Caco-2 (cell line): Measurements from ENCODE around the gene SCRN1. TPM values are rescaled to one million over a fixed set of nuclear protein-coding genes. Genes with fewer than 3 reads are reported as not detected.
"Not testable (repeated sequence)": the region's sequence is repeated elsewhere in the genome, so short reads cannot be mapped to it uniquely, and the experiment has no call there.

Experiments used
- BruUV-seq: library from RNA; stranded (reverse); fragments of 400-500 nt; replicated peaks from 2 replicates; lab custom pipeline; 2021; lab: Mats Ljungman, UMichigan
- CTCF ChIA-PET: fragments of 300-600 bp; sonication (Branson Sonifier 250); formaldehyde crosslinking; loops from one replicate; lab custom pipeline; 2022; ENCODE audit warnings: antibody characterized with exemption; lab: Charles Lee
- POLR2A ChIA-PET: fragments of 300-600 bp; sonication (Branson Sonifier 250); formaldehyde crosslinking; loops from one replicate; lab custom pipeline; 2022; ENCODE audit warnings: antibody characterized with exemption; lab: Charles Lee
- DNase-seq, 2 experiments: peaks; one replicate each; pipeline versions ENCODE4 v3.0.0 to v3.0.0-alpha.2; 2020 to 2022
- H3K27me3 ChIP-seq: replicated peaks from 2 replicates; pipeline ENCODE4 v1.6.0; 2011; ENCODE audit warnings: low read length; ENCODE audit not compliant: control insufficient read depth, insufficient read depth
- H3K36me3 ChIP-seq: 2 replicates; pipeline ENCODE4 v1.5.1; 2011; ENCODE audit warnings: low read length; ENCODE audit not compliant: control insufficient read depth, insufficient read depth
- H3K4me1 ChIP-seq: fragments of 250-450 bp; sonication (Bioruptor Pico); 2 replicates; pipeline ENCODE4 v1.5.1; 2020; ENCODE audit warnings: mild to moderate bottlenecking
- H3K4me3 ChIP-seq: 2 replicates; pipeline ENCODE4 v1.5.1; 2011; ENCODE audit warnings: low read depth, mild to moderate bottlenecking, control low read depth, low read length
- H3K9me3 ChIP-seq: fragments of 250-450 bp; sonication (Bioruptor Pico); 2 replicates; pipeline ENCODE4 v1.5.1; 2020; ENCODE audit warnings: mild to moderate bottlenecking, moderate library complexity
- H3K27ac Mint-ChIP-seq: one replicate; pipeline ENCODE4 v1.8.0; 2022; ENCODE audit warnings: mixed read lengths; ENCODE audit not compliant: unreplicated experiment
- H3K27me3 Mint-ChIP-seq: one replicate; pipeline ENCODE4 v1.8.0; 2022; ENCODE audit warnings: mixed read lengths; ENCODE audit not compliant: insufficient read depth, unreplicated experiment
- H3K36me3 Mint-ChIP-seq: one replicate; pipeline ENCODE4 v1.8.0; 2022; ENCODE audit warnings: mild to moderate bottlenecking, mixed read lengths; ENCODE audit not compliant: insufficient read depth, unreplicated experiment
- H3K4me1 Mint-ChIP-seq: one replicate; pipeline ENCODE4 v1.8.0; 2022; ENCODE audit warnings: low read depth, mixed read lengths; ENCODE audit not compliant: unreplicated experiment
- H3K4me3 Mint-ChIP-seq: one replicate; pipeline ENCODE4 v1.8.0; 2022; ENCODE audit warnings: mild to moderate bottlenecking, moderate library complexity, mixed read lengths; ENCODE audit not compliant: unreplicated experiment
- H3K9me3 Mint-ChIP-seq: one replicate; pipeline ENCODE4 v1.8.0; 2022; ENCODE audit warnings: mixed read lengths; ENCODE audit not compliant: unreplicated experiment
- intact Hi-C: fragments of 100-400 bp; cut with micrococcal nuclease; formaldehyde crosslinking; loops from one replicate; pipeline ENCODE4 v1.10.0; 2022; ENCODE audit not compliant: unreplicated experiment
- total RNA-seq: library from RNA; stranded (reverse); gene quantifications from 2 replicates; pipeline ENCODE4 v1.2.3, GENCODE V29; 2022
- TF ChIP-seq, protein P1 (sequence below), 2 experiments: fragments of 200-600 bp in 1 of 2; IDR thresholded peaks; 1 replicate in 1 of 2; 2 replicates in 1 of 2; pipeline versions ENCODE4 v1.5.1 to v1.8.0; 2011 to 2022; ENCODE audit warnings: antibody characterized with exemption in 1 of 2, control low read depth in 1 of 2, inconsistent platforms in 1 of 2, low read depth in 1 of 2, low read length in 1 of 2, mild to moderate bottlenecking in 1 of 2, moderate library complexity in 1 of 2; ENCODE audit not compliant: insufficient read depth in 1 of 2, severe bottlenecking in 1 of 2, unreplicated experiment in 1 of 2

The SCRN1 gene
- total RNA-seq, 1 experiment from 2014 or later, result 92.9 TPM

DNA sequence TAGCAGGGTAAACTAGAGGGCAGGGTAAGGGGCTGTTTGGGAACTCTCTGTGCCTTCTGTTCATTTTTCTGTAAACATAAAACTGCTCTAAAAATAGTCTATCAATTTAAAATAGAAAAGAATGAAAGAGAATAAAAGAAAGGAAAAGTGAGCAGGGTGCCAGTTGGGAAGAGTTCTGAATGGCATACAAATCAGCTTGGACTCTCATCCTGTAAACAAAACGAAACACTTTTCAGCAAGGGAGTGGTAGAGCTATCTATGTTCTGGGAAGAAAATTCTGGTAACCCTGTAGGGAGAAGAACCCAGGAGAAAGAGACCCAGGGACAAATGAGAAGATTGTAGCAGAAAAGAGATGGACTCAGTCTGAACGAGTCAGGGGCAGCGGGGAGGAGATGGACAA lies 24.6 kb downstream of the SCRN1 start:
- no peaks in the 10 kb centered on the region for H3K9me3 ChIP-seq
- no peak overlapping the region for H3K4me3 Mint-ChIP-seq
- H3K36me3 Mint-ChIP-seq, result peaks cover 18% of the 10 kb centered on the region
- H3K4me1 ChIP-seq, result no peaks in the 10 kb centered on the region
- no peak overlapping the region for H3K4me3 ChIP-seq
- no peak for DNase-seq
- intact Hi-C loops, result no loop called here
- POLR2A ChIA-PET, result no interaction called here
- TF ChIP-seq, protein P1, sequence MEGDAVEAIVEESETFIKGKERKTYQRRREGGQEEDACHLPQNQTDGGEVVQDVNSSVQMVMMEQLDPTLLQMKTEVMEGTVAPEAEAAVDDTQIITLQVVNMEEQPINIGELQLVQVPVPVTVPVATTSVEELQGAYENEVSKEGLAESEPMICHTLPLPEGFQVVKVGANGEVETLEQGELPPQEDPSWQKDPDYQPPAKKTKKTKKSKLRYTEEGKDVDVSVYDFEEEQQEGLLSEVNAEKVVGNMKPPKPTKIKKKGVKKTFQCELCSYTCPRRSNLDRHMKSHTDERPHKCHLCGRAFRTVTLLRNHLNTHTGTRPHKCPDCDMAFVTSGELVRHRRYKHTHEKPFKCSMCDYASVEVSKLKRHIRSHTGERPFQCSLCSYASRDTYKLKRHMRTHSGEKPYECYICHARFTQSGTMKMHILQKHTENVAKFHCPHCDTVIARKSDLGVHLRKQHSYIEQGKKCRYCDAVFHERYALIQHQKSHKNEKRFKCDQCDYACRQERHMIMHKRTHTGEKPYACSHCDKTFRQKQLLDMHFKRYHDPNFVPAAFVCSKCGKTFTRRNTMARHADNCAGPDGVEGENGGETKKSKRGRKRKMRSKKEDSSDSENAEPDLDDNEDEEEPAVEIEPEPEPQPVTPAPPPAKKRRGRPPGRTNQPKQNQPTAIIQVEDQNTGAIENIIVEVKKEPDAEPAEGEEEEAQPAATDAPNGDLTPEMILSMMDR (IDR thresholded peaks at IDR 0.05; ENCODE audit: insufficient read depth in 1 of 2, low read depth in 1 of 2, low read length in 1 of 2, severe bottlenecking in 1 of 2, unreplicated experiment in 1 of 2), result no peak
- no peaks in the 10 kb centered on the region; the same call in 1 of the 2 replicates for H3K36me3 ChIP-seq
- no peaks in the 10 kb centered on the region for H3K27me3 ChIP-seq
- H3K27me3 Mint-ChIP-seq, result no peaks in the 10 kb centered on the region
- H3K9me3 Mint-ChIP-seq, result no peaks in the 10 kb centered on the region
- H3K4me1 Mint-ChIP-seq, result peaks cover 6% of the 10 kb centered on the region
- no TSS peak for BruUV-seq
- H3K27ac Mint-ChIP-seq, result no peak overlapping the region
- CTCF ChIA-PET, result no interaction called here

DNA sequence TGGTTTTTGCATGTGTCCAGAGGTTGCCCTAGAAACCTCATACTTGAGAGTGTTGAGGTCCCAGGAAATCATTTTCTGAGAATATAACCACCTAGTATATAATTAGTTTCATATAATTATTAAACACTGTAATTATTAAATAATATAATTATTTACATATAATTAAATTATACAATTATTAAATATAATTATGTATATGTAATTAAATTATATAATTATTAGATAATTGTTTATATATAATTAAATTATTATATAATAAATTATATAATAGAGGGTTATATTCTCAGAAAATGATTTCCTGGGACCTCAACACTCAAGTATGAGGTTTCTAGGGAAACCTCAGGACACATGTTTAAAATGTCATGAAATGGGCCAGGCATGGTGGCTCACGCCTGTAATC lies 27.6 kb downstream of the SCRN1 start:
- no peaks in the 10 kb centered on the region for H3K27me3 Mint-ChIP-seq

DNA sequence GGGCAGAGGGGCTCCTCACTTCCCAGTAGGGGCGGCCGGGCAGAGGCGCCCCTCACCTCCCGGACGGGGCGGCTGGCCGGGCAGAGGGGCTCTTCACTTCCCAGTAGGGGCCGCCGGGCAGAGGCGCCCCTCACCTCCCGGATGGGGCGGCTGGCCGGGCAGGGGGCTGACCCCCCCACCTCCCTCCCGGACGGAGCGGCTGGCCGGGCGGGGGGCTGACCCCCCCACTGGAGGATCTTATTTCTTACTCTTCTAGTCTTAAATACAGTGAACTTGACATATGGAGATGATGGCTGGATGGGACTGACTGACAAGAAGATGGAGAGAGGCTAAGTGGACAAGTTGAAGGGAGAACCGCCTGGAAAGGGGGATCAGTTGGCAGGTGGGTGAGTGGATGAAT lies 28.0 kb downstream of the SCRN1 start:
- BruUV-seq, intact Hi-C loops, H3K27me3 Mint-ChIP-seq, H3K4me3 Mint-ChIP-seq, POLR2A ChIA-PET, DNase-seq, H3K4me3 ChIP-seq, H3K27me3 ChIP-seq, H3K27ac Mint-ChIP-seq, CTCF ChIA-PET, H3K9me3 Mint-ChIP-seq, H3K36me3 ChIP-seq, H3K9me3 ChIP-seq, H3K4me1 ChIP-seq, H3K4me1 Mint-ChIP-seq: not testable (repeated sequence)
- peaks cover 38% of the 10 kb centered on the region for H3K36me3 Mint-ChIP-seq

More for the DNA sequence above, 27.6 kb downstream of the SCRN1 start:
- no peaks in the 10 kb centered on the region for H3K27me3 ChIP-seq
- no peaks in the 10 kb centered on the region for H3K4me1 Mint-ChIP-seq
- H3K4me3 ChIP-seq, result no peak overlapping the region
- no peaks in the 10 kb centered on the region; the same call in 1 of the 2 replicates for H3K36me3 ChIP-seq
- no peak overlapping the region for H3K4me3 Mint-ChIP-seq
- peaks cover 38% of the 10 kb centered on the region for H3K36me3 Mint-ChIP-seq
- no TSS peak for BruUV-seq
- no peaks in the 10 kb centered on the region for H3K9me3 ChIP-seq
- TF ChIP-seq, protein P1 (IDR thresholded peaks at IDR 0.05; ENCODE audit: insufficient read depth in 1 of 2, low read depth in 1 of 2, low read length in 1 of 2, severe bottlenecking in 1 of 2, unreplicated experiment in 1 of 2), result no peak
- H3K4me1 ChIP-seq, result no peaks in the 10 kb centered on the region
- no peak overlapping the region for H3K27ac Mint-ChIP-seq
- POLR2A ChIA-PET, result no interaction called here
- CTCF ChIA-PET, result no interaction called here
- no peak for DNase-seq
- no peaks in the 10 kb centered on the region for H3K9me3 Mint-ChIP-seq
- intact Hi-C loops, result no loop called here
